ENCODE results near the gene RWDD2A. TPM values are rescaled to one million over a fixed set of nuclear protein-coding genes. Genes with fewer than 3 reads are reported as not detected.

RWDD2A gene
- total and polyA plus RNA-seq, 2 of the 8 experiments (the other 6 are each of a cell fraction or from before 2014, with no cell fraction given) = 2.1 to 3.6 TPM

GRCh38 chr6:83199863-83200225 lies 6.7 kb downstream of the RWDD2A start (continued):
- TF ChIP-seq CHD7 (IDR thresholded peaks at IDR 0.05; ENCODE audit: insufficient replicate concordance, low read length) (no peak), HDAC6 (IDR thresholded peaks at IDR 0.05; ENCODE audit: low read depth, low read length) (no peak), CBX5 (IDR thresholded peaks at IDR 0.05; ENCODE audit: low read depth, low read length) (no peak), EGR1 (IDR thresholded peaks at IDR 0.05; ENCODE audit: borderline replicate concordance, low read depth, low read length) (no peak), TEAD4 (IDR thresholded peaks at IDR 0.05; ENCODE audit: low read depth, low read length) (no peak), TAF7 (optimal IDR thresholded peaks at IDR 0.05; ENCODE audit: borderline replicate concordance, low read depth, low read length) (no peak), CEBPB (IDR thresholded peaks at IDR 0.05; ENCODE audit: low read depth, low read length) (no peak), JUND (IDR thresholded peaks at IDR 0.05; ENCODE audit: low read length) (no peak), ZNF274 (IDR thresholded peaks at IDR 0.05; ENCODE audit: borderline replicate concordance, extremely low read depth, low read length) (no peak), YY1 (IDR thresholded peaks at IDR 0.05; ENCODE audit: low read depth, low read length) (no peak), GABPA (IDR thresholded peaks at IDR 0.05; ENCODE audit: borderline replicate concordance, insufficient read depth, low read length) (no peak), HDAC2 (IDR thresholded peaks at IDR 0.05; ENCODE audit: borderline replicate concordance in 1 of 2, low read depth in 2 of 2, low read length in 2 of 2) (no peak), MAFK (IDR thresholded peaks at IDR 0.05; ENCODE audit: low read depth, low read length) (no peak)

All from H1 (cell line).